ENCODE data around the gene UBN1. TPM values are rescaled to one million over a fixed set of nuclear protein-coding genes. Genes with fewer than 3 reads are reported as not detected.

The UBN1 gene
- total and polyA plus RNA-seq, 2 of the 13 experiments (the other 11 are each of a cell fraction or from before 2014, with no cell fraction given): 10.6 to 23.5 TPM

DNA sequence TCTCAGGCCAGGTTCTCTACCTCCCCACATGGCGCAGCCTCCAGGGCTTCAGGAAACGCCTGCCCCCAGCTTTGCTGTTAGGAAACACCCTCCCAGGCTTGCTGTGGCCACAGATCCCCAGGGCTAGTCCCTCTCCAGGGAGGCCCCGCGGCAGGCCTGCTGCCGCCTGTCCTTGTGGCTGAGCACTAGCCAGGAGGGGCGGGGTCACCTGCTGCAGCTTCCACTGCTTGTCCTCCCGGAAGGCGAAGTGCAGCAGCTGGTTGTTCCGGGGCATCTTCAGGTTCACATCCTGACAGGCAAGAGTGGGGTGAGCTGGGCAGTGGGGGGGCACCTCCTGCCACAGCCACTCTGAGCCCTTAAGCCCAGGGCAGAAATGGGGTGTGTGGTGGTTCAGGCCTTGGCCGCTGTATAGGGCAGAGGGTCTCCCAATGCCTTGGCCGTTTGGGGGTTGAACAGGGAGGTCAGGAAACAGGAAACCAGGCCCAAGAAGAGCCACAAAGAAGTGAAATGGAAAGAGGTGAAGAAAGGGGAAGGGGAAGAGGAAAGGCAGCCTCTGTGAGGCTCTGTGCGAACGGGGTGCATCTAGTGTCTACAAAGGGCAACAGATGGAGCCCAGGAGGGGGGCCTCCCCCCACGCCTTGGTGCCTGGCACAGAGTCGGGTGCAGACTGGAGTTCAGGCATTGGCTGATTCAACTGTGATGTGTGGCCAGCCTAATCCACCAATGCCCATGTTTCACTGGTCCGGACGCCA is 46.8 kb upstream of the UBN1 start (continued):
- TF ChIP-seq, protein P1, sequence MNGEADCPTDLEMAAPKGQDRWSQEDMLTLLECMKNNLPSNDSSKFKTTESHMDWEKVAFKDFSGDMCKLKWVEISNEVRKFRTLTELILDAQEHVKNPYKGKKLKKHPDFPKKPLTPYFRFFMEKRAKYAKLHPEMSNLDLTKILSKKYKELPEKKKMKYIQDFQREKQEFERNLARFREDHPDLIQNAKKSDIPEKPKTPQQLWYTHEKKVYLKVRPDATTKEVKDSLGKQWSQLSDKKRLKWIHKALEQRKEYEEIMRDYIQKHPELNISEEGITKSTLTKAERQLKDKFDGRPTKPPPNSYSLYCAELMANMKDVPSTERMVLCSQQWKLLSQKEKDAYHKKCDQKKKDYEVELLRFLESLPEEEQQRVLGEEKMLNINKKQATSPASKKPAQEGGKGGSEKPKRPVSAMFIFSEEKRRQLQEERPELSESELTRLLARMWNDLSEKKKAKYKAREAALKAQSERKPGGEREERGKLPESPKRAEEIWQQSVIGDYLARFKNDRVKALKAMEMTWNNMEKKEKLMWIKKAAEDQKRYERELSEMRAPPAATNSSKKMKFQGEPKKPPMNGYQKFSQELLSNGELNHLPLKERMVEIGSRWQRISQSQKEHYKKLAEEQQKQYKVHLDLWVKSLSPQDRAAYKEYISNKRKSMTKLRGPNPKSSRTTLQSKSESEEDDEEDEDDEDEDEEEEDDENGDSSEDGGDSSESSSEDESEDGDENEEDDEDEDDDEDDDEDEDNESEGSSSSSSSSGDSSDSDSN (CRISPR knock-in tag; IDR thresholded peaks at IDR 0.05): peak; percentile 69; the same call in 1 of the 2 replicates
- 0 out of 2 replicates have a peak, but pooled peaks have one; percentile 36 for TF ChIP-seq KDM3A (CRISPR knock-in tag; IDR thresholded peaks at IDR 0.05; ENCODE audit: low read depth)
- TF ChIP-seq ZNF446 (CRISPR knock-in tag; IDR thresholded peaks at IDR 0.05): no peak
- peak; percentile 26 for TF ChIP-seq AGO2 (optimal IDR thresholded peaks at IDR 0.05; ENCODE audit: low read depth, low read length)
- TF ChIP-seq, protein P2, sequence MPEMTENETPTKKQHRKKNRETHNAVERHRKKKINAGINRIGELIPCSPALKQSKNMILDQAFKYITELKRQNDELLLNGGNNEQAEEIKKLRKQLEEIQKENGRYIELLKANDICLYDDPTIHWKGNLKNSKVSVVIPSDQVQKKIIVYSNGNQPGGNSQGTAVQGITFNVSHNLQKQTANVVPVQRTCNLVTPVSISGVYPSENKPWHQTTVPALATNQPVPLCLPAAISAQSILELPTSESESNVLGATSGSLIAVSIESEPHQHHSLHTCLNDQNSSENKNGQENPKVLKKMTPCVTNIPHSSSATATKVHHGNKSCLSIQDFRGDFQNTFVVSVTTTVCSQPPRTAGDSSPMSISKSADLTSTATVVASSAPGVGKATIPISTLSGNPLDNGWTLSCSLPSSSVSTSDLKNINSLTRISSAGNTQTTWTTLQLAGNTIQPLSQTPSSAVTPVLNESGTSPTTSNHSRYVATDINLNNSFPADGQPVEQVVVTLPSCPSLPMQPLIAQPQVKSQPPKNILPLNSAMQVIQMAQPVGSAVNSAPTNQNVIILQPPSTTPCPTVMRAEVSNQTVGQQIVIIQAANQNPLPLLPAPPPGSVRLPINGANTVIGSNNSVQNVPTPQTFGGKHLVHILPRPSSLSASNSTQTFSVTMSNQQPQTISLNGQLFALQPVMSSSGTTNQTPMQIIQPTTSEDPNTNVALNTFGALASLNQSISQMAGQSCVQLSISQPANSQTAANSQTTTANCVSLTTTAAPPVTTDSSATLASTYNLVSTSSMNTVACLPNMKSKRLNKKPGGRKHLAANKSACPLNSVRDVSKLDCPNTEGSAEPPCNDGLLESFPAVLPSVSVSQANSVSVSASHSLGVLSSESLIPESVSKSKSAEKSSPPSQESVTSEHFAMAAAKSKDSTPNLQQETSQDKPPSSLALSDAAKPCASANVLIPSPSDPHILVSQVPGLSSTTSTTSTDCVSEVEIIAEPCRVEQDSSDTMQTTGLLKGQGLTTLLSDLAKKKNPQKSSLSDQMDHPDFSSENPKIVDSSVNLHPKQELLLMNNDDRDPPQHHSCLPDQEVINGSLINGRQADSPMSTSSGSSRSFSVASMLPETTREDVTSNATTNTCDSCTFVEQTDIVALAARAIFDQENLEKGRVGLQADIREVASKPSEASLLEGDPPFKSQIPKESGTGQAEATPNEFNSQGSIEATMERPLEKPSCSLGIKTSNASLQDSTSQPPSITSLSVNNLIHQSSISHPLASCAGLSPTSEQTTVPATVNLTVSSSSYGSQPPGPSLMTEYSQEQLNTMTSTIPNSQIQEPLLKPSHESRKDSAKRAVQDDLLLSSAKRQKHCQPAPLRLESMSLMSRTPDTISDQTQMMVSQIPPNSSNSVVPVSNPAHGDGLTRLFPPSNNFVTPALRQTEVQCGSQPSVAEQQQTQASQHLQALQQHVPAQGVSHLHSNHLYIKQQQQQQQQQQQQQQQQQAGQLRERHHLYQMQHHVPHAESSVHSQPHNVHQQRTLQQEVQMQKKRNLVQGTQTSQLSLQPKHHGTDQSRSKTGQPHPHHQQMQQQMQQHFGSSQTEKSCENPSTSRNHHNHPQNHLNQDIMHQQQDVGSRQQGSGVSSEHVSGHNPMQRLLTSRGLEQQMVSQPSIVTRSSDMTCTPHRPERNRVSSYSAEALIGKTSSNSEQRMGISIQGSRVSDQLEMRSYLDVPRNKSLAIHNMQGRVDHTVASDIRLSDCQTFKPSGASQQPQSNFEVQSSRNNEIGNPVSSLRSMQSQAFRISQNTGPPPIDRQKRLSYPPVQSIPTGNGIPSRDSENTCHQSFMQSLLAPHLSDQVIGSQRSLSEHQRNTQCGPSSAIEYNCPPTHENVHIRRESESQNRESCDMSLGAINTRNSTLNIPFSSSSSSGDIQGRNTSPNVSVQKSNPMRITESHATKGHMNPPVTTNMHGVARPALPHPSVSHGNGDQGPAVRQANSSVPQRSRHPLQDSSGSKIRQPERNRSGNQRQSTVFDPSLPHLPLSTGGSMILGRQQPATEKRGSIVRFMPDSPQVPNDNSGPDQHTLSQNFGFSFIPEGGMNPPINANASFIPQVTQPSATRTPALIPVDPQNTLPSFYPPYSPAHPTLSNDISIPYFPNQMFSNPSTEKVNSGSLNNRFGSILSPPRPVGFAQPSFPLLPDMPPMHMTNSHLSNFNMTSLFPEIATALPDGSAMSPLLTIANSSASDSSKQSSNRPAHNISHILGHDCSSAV (CRISPR knock-in tag; IDR thresholded peaks at IDR 0.05; ENCODE audit: borderline replicate concordance): no peak
- TF ChIP-seq SIN3B (IDR thresholded peaks at IDR 0.05; ENCODE audit: low read length): no peak
- TF ChIP-seq, protein P3, sequence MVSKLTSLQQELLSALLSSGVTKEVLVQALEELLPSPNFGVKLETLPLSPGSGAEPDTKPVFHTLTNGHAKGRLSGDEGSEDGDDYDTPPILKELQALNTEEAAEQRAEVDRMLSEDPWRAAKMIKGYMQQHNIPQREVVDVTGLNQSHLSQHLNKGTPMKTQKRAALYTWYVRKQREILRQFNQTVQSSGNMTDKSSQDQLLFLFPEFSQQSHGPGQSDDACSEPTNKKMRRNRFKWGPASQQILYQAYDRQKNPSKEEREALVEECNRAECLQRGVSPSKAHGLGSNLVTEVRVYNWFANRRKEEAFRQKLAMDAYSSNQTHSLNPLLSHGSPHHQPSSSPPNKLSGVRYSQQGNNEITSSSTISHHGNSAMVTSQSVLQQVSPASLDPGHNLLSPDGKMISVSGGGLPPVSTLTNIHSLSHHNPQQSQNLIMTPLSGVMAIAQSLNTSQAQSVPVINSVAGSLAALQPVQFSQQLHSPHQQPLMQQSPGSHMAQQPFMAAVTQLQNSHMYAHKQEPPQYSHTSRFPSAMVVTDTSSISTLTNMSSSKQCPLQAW (CRISPR knock-in tag; IDR thresholded peaks at IDR 0.05): peak; percentile 80; the same call in 1 of the 2 replicates
- no peak for TF ChIP-seq ZNF317 (CRISPR knock-in tag; IDR thresholded peaks at IDR 0.05)
- TF ChIP-seq, protein P4, sequence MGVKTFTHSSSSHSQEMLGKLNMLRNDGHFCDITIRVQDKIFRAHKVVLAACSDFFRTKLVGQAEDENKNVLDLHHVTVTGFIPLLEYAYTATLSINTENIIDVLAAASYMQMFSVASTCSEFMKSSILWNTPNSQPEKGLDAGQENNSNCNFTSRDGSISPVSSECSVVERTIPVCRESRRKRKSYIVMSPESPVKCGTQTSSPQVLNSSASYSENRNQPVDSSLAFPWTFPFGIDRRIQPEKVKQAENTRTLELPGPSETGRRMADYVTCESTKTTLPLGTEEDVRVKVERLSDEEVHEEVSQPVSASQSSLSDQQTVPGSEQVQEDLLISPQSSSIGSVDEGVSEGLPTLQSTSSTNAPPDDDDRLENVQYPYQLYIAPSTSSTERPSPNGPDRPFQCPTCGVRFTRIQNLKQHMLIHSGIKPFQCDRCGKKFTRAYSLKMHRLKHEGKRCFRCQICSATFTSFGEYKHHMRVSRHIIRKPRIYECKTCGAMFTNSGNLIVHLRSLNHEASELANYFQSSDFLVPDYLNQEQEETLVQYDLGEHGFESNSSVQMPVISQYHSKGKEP (CRISPR knock-in tag; IDR thresholded peaks at IDR 0.05): no peak
- peak; percentile 69; the same call in 1 of the 2 replicates for TF ChIP-seq ELF1 (CRISPR knock-in tag; IDR thresholded peaks at IDR 0.05)
- 0 out of 2 replicates have a peak, but pooled peaks have one; percentile 27 for TF ChIP-seq ARNTL (CRISPR knock-in tag; IDR thresholded peaks at IDR 0.05)
- TF ChIP-seq ZNF607 (CRISPR knock-in tag; IDR thresholded peaks at IDR 0.05; ENCODE audit: borderline replicate concordance): no peak
- no peak for TF ChIP-seq BRCA1 (CRISPR knock-in tag; IDR thresholded peaks at IDR 0.05)
- TF ChIP-seq BCL6 (CRISPR knock-in tag; IDR thresholded peaks at IDR 0.05): no peak
- TF ChIP-seq HMGA1 (CRISPR knock-in tag; conservative IDR thresholded peaks at IDR 0.05): no peak
- TF ChIP-seq ZNF326 (CRISPR knock-in tag; IDR thresholded peaks at IDR 0.05; ENCODE audit: borderline replicate concordance): no peak

All from HepG2 (cell line).